Purkinje cell (primary cell): ENCODE results near the gene ZMYND12. TPM values are rescaled to one million over a fixed set of nuclear protein-coding genes. Genes with fewer than 3 reads are reported as not detected.

ENCODE experiments used
- polyA plus RNA-seq: library from polyadenylated mRNA; unstranded; fragments of >200 nt; fragmentation: Nextera tagmentation; gene quantifications from 2 replicates; pipeline ENCODE4 v1.2.1, GENCODE V29; 2014

The ZMYND12 gene, protein sequence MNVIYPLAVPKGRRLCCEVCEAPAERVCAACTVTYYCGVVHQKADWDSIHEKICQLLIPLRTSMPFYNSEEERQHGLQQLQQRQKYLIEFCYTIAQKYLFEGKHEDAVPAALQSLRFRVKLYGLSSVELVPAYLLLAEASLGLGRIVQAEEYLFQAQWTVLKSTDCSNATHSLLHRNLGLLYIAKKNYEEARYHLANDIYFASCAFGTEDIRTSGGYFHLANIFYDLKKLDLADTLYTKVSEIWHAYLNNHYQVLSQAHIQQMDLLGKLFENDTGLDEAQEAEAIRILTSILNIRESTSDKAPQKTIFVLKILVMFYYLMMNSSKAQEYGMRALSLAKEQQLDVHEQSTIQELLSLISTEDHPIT
- polyA plus RNA-seq: 4.7 and 9.0 TPM in 2 replicates

DNA sequence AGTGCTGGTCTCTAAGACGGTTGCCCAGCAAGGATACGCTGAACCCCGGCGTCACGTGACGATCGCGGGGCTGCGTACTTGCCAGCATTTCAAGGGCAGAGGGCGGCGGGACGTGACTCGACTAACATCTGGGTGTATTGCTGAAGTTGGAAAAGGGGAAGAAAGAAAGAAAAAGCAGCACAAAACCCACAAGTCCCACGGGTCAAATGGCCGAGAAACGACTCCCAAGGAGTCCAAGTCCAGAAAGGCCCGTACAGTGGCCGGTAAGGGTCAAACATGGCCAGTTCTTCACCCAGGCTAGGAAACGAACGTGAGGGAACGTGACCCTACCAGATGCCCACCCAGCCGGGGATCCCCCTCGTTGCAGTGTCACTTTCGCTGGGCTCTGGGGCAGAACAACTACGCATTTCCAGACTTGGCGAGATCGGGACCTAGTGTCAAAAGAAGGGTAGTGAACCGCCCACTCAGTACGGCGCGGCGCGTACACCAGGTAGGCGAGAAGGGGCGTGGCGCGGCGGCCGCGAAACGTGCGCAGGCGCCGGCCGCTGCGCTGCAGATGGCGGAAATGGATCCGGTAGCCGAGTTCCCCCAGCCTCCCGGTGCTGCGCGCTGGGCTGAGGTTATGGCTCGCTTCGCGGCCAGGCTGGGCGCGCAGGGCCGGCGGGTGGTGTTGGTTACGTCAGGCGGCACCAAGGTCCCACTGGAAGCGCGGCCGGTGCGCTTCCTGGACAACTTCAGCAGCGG is at the start of gene ZMYND12, which contains the start of gene PPCS:
Gene ZMYND12 (minus strand): TSS at position 13 of the 744 bp plus-strand sequence. CDS start 25 bp downstream, outside the sequence.
Gene PPCS (plus strand): TSS at position 534 of the 744 bp plus-strand sequence. CDS start 23 bp downstream, at position 557.

DNA sequence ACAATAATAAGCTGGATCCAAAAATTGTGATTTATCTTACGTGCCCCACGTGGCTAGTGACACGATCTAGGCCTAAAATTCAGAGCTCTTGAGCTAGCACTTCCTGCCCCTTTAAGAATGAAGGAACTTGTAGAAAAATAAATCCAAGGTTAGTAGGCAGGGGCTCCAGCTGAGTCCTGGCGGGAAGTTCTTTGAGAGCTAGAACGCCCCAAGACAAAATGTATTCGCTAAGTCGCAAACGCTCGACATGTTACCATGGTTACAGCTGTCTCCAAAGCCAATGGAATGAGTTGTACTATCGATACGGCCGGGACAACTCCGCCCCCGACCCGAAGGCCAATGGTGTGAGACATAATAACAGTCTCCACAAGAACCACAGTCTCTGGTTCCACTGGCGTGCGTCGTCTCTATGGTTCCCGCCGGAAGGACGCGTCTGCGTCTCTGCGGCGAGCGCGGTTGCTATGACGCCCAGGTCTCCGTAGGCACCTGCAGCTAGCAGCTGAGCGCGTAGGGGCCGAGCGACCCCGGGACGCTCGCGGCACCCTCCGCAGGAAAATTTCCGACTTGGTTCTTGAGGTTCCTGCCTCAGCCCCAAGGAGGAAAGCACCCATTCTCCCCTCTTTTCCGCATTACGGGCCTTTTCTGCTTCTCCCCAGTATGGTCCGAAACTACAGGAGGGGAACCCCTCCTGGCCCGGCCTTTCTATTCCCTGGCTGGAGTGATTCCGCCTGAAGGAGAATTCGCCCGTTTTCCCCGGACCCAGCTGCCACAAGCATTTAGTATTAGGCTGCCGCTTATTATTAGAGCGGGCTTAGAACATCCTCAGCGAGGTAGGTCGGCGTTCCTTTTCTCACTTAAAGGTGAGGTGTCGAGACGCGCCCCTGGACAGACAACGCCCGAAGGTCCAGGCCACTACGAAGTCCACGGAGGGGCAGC is 7.3 kb upstream of the ZMYND12 start, which contains the start of gene CCDC30:
Gene CCDC30 (plus strand): TSS at position 459 of the 936 bp plus-strand sequence. CDS start 17,266 bp downstream, outside the sequence.

DNA sequence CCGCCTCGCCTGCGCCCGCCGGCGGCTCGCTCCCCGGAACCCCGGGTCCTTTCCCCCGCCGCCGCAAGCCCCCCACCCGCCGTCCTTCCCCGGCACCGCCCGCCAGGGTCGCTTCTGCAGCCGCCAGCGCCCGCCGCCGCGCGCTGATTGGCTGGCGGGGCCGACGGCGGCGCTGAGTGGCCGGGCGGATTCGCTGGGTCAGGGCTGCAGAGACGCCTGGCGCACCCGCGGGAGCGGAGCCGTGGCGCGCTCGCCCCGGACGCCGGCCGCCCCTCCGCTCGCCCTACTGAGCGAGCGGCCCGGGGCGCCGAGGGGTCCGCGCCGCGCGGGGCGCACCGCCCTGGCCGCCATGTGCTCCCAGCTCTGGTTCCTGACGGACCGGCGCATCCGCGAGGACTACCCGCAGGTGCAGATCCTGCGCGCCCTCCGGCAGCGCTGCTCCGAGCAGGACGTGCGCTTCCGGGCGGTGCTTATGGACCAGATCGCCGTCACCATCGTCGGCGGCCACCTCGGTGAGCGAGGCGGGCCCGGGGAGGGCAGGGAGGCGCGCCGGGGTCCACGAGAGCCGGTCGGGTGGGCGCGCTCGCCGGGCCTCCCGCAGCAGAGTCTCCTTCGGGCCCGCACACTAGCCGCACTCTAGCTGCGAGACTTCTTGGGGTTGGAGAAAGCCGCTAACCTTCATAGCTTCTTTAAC is 75.1 kb downstream of the ZMYND12 start, which contains the start of gene RIMKLA:
Gene RIMKLA (plus strand): TSS at position 207 of the 694 bp plus-strand sequence. CDS start 143 bp downstream, at position 350.

Other genes starting within 250 kb of the ZMYND12 start
- gene FOXJ3, start 120.8 kb downstream of the ZMYND12 start, polyA plus RNA-seq: 17.1 and 19.9 TPM in 2 replicates
- 4.9 TPM in 2 replicates for gene RIMKLA, start 75.2 kb downstream of the ZMYND12 start, polyA plus RNA-seq
- gene PPCS, start 521 bp upstream of the ZMYND12 start, polyA plus RNA-seq: 110 and 116 TPM in 2 replicates
- 5.3 and 10.0 TPM in 2 replicates for gene CCDC30, start 7.3 kb upstream of the ZMYND12 start, polyA plus RNA-seq
- 33.0 and 47.1 TPM in 2 replicates for gene PPIH, start 202.4 kb upstream of the ZMYND12 start, polyA plus RNA-seq
- gene YBX1, start 226.4 kb upstream of the ZMYND12 start, polyA plus RNA-seq: 43.8 and 52.3 TPM in 2 replicates